ENCODE data around the gene G2E3.

- no peak for TF ChIP-seq CTCF (conservative IDR thresholded peaks at IDR 0.05; ENCODE audit: low read depth, low read length)
- no peak for TF ChIP-seq EZH2 (IDR thresholded peaks at IDR 0.05; ENCODE audit: borderline replicate concordance, low read depth, low read length, poor library complexity, severe bottlenecking)
These were observed 707 bp downstream of the G2E3 start for GRCh38 chr14:30559638-30560091.
